ENCODE results near the gene SMIM31.

The SMIM31 gene

DNA sequence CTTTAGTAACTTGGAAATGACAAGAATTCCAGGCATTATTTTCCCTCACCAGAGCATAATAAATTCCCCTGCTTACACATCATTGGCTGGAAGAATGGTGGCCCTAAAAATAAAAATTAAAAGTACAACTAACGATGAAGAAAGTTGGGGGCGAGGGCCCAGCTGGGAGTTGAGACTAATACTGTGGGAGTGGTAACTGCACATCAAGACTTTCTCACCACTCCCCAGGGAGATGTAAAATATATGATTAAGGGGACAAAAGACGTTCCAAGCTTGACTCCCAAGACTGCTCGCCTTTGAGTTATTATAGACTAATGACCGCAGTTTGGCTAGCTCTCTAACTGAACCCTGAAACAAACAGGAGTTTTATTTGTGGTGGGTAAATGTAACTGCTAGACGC lies 30.0 kb downstream of the SMIM31 start:
- no peak for DNase-seq (ENCODE audit: low read depth in 2 of 2)

DNA sequence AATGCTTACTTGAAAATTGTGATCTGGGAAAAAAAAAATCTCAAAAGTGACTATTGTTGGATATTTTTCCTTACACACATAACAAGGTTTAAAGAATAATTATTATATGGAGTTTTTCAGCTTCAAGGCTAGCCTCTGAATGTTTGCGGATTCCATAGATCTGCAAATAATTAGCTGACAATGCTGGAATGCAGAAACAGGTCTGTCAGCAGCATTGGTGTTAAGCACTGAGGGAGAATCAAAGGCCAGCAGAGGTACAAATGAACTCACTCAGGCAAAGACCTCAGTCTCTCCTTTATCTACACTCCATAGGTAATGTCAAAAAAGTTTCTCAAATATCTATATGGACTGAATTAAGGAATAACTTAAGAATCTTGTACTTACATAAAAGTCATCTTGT lies 35.1 kb downstream of the SMIM31 start:
- DNase-seq (ENCODE audit: low read depth in 2 of 2): no peak

DNA sequence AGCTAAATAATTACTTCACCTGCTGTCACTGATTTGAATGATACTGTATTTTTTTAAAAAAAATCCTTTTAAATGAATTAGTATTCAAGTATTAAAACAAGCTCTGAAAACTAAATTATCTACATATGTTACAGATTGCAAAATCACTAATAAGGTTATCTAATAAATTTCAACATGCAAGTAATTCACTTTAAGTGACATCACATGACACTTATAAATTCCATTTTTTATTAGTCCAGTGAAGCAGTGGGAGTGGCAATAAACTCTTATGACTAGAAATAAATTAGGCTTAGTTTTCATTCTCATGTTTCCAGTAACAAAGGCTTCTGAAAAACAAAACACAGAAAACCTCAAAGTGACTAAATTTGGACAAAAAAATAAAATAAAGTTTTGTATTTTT lies 36.3 kb downstream of the SMIM31 start:
- no peak for DNase-seq (ENCODE audit: low read depth in 2 of 2)

DNA sequence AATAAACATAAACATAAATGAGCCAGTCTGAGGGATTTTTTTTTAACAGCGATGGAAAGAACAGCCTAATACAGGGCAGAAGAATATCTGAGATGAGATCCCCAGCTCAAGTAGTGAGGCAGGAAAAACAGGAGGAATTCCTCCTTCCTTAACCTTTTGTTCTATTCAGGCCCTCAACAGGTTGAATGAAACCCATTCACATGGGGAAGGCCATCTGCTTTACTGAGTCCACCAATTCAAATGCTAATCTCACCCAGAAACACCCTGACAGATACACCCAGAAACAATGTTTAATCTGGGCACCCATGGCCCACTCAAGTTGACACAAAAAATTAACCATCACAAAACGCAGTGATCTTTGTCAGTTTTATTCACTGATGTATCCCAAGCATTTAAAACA lies 45.5 kb downstream of the SMIM31 start:
- no peak for DNase-seq (ENCODE audit: low read depth in 2 of 2)

DNA sequence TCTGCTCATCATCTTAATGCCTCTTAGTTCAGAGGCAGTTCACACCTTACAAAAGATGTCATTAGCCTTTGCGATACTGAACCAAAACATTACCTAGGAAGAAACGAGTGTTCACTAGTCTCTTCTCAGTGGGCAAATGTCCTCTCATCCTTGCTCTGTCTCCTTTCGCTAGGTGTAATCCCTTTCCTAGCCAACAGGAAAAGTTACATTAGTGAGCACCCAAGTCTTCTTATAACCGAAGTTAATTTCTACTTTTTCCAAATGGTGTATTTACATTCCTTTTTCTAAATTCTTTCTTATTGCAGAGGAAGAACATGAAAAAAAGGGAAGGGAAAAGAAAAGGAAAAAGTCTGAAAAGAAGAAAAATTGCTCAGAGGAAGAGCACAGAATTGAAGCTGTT lies 46.9 kb downstream of the SMIM31 start:
- no peak for DNase-seq (ENCODE audit: low read depth in 2 of 2)

DNA sequence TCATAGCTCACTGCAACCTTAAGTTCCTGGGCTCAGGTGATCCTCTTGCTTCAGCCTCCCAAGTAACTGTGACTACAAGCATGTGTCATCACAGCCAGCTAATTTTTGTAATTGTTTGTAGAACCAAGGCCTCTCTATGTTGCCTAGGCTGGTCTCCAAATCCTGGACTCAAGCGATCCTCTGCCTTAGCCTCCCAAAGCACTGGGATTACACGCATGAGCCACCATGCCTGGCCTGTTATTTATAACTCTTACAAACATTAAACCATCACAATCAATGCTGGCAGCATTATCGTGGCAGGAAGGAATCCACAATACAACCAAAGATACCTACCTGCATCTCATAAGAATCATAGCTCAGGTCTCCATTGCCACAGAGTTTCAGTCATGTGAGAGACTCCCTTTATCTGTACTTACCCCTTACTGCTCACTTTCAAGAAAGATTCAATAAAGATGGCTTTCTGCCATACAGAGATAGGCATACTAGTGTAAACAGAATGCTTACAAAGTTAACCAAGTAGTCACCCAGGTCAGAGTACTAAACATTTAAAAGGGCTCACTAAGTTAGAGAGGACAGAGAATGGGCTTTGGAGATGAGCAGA lies 48.5 kb downstream of the SMIM31 start:
- no peak for DNase-seq (ENCODE audit: low read depth in 2 of 2)

DNA sequence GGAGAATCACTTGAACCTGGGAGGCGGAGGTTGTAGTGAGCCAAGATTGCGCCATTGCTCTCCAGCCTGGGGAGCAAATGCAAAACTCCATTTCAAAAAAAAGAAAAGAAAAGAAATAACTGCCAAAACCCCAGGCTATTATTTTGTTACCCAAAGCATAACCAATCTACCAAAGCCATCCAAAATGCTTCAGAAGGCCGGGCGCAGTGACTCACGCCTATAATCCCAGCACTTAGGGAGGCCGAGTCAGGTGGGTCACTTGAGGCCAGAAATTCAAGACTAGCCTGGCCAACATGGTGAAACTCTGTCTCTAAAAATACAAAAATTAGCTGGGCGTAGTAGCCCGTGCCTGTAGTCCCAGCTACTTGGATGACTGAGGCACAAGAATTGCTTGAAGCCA lies 49.8 kb downstream of the SMIM31 start:
- DNase-seq (ENCODE audit: low read depth in 2 of 2): no peak

DNA sequence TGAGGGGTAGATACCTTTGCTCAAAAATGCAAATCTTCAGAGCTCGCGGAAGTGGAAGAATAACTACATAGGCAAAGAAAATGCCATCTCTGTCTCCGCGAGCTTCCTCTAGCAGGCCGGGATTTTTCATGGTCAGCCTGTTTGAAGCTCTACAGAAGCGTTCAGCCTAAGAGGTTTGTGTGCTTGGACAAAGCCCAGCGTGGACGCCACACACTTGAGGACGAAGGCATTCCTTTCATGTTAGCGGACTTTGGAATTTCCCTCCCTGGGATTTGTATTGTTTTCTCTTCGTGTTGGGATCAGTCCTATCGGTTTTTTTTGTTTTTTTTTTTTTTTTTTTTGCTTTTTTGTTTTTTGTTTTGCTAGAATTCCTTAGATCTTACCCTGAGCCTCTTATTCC lies 53.7 kb downstream of the SMIM31 start:
- DNase-seq (ENCODE audit: low read depth in 2 of 2): no peak

DNA sequence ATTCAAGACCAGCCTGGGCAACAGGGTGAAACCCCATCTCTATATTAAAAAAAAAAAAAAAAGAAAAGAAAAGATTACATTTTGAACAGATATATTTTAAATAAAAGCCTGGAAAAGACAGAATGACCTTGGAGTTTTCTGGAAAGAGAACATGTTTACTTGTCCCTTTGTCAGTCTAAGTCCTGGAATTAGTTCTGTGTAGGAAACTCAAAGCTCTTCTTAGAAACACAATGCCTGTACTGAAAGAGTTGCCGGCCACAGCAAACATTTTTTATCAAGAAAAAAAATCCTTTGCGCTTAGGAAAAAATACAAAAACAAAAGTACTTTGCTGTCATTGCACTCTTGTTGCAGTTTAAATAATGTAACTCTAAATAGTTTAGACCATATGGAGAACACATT lies 59.6 kb downstream of the SMIM31 start:
- DNase-seq (ENCODE audit: low read depth in 2 of 2): no peak

DNA sequence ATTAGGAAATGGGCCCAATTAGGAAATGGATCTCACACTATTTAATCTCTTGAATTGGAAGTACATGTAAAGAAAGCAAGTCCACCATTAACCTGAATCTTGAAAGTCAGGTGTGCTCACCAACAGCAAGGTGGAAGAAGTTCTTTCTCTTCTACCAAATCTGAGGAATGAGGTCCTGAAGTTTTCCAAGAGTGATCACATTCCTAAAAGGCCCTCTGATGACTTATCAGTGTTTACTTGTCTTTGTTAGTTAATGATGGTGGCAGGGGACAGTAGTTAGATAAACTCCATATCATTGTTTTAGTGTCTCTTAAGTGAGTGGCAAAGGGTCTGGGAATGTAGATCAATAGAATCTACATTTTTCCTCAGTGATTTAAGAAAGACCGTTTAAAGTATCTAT lies 61.8 kb downstream of the SMIM31 start:
- DNase-seq (ENCODE audit: low read depth in 2 of 2): no peak

DNA sequence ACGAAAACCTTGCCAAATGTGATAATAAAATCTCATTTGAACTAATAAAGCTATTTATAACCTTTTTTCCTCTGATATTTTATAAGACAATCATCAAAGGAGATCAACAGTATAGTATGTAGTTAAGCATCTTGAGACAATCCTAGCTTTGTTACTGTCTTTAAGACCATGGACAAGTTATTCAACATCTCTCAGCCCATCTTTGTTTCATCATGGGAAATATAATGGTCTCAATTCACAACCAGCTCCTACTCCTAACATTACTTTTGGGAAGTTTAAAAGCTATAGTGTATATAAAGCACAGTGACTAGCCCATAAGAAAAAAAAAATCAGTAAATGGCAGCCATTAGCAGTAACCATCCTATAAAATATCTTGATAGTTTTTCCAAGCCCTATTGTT lies 65.4 kb downstream of the SMIM31 start:
- no peak for DNase-seq (ENCODE audit: low read depth in 2 of 2)

DNA sequence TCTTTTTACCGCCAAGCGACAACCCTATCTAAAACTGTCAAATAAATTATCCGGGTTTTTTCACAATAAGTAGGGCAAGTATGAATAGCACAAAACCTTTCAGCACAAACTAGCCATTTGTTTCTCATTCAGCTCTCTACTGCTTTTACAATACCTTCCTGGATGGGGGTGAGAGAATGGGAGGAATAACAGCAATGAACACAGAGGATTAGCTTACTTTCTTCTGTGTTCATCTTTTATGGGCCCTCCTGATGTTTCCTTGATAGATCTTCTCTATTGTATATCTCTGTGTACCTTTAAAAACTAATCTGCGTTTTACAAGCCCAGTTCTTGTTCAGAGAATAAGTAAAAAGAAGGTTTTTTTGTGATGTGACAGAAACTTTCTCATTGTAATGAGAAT lies 67.8 kb downstream of the SMIM31 start:
- no peak for DNase-seq (ENCODE audit: low read depth in 2 of 2)

DNA sequence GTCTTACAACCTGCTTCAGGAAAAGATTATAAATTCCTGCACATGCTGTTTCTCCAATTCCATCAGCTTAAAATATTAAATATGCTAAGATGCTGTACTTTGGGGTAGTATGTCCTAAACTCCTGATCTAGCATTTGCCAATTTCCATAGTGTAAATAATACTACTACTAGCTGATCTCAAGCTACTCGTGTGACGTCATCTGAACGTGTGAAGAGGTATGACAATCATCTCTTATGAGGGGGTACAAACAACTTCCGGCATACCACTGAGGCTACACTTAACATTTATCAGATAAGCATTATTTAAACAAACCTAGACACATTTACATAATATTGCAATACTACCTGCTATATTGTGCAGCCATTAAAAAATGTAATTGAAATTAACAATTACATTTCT lies 70.7 kb downstream of the SMIM31 start:
- no peak for DNase-seq (ENCODE audit: low read depth in 2 of 2)

DNA sequence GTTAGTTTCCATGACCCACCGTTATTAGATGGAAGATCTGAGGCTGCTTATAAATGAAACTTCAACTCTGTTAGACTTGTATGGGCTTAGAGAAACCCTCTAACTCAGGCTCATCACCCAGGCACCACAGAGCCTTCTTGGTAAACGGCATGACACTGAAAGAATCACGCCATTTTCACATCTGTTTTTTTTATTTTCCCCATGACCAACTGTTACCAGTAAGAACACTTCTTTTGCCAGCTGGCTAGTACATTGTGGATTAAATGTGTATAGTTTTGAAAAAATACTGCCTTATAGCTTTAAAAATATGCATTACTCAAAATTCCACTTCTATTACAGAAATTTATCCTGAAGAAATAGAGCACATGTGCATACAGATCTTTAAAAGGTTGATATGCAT lies 75.0 kb downstream of the SMIM31 start:
- no peak for DNase-seq (ENCODE audit: low read depth in 2 of 2)

DNA sequence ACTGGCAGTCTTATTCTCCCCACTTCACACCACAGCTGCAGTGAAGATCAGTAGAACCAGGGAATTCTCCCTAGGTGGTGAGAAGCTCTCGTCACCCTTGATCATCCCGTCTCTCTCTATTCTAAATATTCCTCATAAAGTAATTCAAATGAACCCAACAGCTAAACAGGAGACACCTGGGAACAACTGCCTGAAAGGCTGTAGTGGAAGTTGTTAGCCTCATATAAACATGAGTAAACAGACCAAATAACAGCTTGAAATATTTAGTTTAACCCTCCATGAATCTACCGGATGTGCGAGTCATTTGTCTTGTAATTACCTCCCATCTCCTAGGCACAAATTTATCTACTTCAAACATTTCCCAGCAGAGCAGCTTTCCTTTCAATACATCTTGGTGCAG lies 92.6 kb downstream of the SMIM31 start:
- DNase-seq (ENCODE audit: low read depth in 2 of 2): no peak

DNA sequence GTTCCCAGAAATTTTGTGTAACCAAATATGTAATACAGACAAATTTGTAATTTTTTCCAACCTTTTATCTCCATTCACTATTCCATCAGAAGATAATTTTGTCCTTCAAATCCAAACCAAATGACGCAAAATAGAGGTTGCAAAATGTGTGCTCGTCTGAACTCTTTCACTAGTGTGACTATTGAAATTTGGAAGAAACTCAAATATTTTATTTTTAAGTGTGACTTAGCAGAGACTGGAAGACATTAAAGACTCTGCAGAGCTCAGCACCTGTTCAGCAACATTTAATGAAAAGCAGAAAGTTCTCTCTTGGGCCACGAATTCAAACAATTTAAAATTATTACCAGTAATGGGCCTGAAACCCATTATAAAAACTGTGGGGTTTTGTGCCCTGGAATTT lies 93.1 kb downstream of the SMIM31 start:
- no peak for DNase-seq (ENCODE audit: low read depth in 2 of 2)

DNA sequence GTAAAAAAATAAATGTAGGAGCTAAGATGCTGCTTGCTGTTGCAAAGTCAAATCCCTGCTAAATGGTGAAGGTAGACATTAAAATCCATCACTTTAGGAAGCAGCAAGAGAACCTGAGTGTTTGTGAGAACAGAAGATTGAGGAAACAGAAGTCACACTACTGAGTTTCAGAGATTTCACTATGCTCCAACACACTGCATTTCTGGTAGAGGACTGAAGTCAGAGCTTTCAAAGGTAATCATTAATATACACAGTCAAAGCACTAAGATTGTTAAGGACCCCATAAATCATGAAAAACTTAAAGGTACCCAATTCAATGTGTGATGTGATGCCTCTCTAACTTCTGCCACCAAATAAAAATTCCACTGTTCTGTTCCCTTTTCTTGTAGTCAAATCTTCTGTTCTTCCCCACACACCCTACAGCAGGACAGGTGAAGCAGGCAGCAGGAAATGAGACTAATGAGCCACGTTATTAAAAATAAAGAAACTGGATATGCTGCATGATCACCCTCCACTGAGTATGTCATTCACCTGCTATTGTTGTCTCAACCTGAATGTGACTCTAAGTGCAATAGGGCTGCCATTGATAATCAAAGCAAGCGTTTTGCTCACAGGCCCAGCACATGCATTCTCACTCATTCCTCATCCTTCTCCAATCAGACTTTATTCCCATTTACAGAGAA lies 94.2 kb downstream of the SMIM31 start:
- DNase-seq (ENCODE audit: low read depth in 2 of 2): no peak
